Lower leg skin (tissue), 3 donors: ENCODE measurements around the gene CCDC116.

Source experiments
- POLR2A ChIP-seq, 2 donors: fragments of 450-650 bp; IDR thresholded peaks; one replicate each; pipeline ENCODE4 v1.6.1; 2016 to 2017; ENCODE audit warnings: antibody characterized with exemption in 2 of 2, mild to moderate bottlenecking in 1 of 2, moderate library complexity in 1 of 2
- TF ChIP-seq, protein P1 (sequence below), 3 donors: fragments of 450-650 bp; IDR thresholded peaks; one replicate each; pipeline ENCODE4 v1.5.1; 2016; ENCODE audit warnings: antibody characterized with exemption in 3 of 3, mild to moderate bottlenecking in 3 of 3, moderate library complexity in 2 of 3

DNA sequence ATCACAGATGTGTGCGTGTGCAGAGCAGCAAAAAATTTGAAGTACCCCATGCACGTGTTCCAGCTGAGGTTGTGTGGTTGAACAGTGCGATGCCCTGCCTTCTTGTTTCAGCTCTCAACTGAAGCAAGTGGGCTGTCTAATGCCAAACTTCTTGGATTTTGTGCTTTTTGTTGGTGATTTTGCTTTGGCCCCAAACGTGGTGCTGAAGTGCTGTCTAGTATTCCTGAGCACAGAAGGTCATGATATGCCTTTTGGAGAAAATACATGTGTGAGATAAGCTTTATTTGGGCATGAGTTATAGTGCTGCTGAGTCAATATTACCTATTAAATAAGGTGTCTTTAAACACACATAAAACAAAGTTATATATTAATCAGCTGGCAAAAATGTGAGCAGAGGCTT is 16.8 kb upstream of the CCDC116 start:
- TF ChIP-seq, protein P1, sequence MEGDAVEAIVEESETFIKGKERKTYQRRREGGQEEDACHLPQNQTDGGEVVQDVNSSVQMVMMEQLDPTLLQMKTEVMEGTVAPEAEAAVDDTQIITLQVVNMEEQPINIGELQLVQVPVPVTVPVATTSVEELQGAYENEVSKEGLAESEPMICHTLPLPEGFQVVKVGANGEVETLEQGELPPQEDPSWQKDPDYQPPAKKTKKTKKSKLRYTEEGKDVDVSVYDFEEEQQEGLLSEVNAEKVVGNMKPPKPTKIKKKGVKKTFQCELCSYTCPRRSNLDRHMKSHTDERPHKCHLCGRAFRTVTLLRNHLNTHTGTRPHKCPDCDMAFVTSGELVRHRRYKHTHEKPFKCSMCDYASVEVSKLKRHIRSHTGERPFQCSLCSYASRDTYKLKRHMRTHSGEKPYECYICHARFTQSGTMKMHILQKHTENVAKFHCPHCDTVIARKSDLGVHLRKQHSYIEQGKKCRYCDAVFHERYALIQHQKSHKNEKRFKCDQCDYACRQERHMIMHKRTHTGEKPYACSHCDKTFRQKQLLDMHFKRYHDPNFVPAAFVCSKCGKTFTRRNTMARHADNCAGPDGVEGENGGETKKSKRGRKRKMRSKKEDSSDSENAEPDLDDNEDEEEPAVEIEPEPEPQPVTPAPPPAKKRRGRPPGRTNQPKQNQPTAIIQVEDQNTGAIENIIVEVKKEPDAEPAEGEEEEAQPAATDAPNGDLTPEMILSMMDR (IDR thresholded peaks at IDR 0.05) = no peak
- no peak for TF ChIP-seq POLR2A (IDR thresholded peaks at IDR 0.05)
